Measurements from ENCODE around the gene HERC3. TPM values are rescaled to one million over a fixed set of nuclear protein-coding genes. Genes with fewer than 3 reads are reported as not detected.

The HERC3 gene
- total RNA-seq, 1 experiment from 2014 or later, result 17.3 TPM

GRCh38 chr4:88718098-88718497 lies 125.8 kb downstream of the HERC3 start:
- H3K4me3 Mint-ChIP-seq (ENCODE audit: low read depth, unreplicated experiment), result no peak overlapping the region
- intact Hi-C loops (cut with micrococcal nuclease; ENCODE audit: unreplicated experiment), result no loop called here
- DNase-seq, result no peak
- no peaks in the 10 kb centered on the region for H3K36me3 Mint-ChIP-seq (ENCODE audit: insufficient read depth, unreplicated experiment)
- CTCF ChIA-PET, result interaction anchor here (0.5 kb wide), 1 partner anchor 72 kb away, joined by 8 read pairs; no protein-coding TSS in a partner anchor
- H3K9me3 Mint-ChIP-seq (ENCODE audit: low read depth, unreplicated experiment), result peaks cover 5% of the 10 kb centered on the region
- no TSS peak for BruUV-seq (replicated peaks)
- H3K4me1 Mint-ChIP-seq (ENCODE audit: low read depth, unreplicated experiment), result no peaks in the 10 kb centered on the region
- no peak for TF ChIP-seq CTCF (IDR thresholded peaks at IDR 0.05; ENCODE audit: unreplicated experiment)
- H3K27me3 Mint-ChIP-seq (ENCODE audit: unreplicated experiment), result no peaks in the 10 kb centered on the region
- H3K27ac Mint-ChIP-seq (ENCODE audit: unreplicated experiment), result no peak overlapping the region

GRCh38 chr4:88719381-88719780 lies 127.1 kb downstream of the HERC3 start:
- DNase-seq, result no peak
- no peak for TF ChIP-seq CTCF (IDR thresholded peaks at IDR 0.05; ENCODE audit: unreplicated experiment)
- Mint-ChIP-seq H3K4me3 (ENCODE audit: low read depth, unreplicated experiment) (no peak overlapping the region), H3K27me3 (ENCODE audit: unreplicated experiment) (no peaks in the 10 kb centered on the region), H3K4me1 (ENCODE audit: low read depth, unreplicated experiment) (no peaks in the 10 kb centered on the region), H3K36me3 (ENCODE audit: insufficient read depth, unreplicated experiment) (no peaks in the 10 kb centered on the region), H3K27ac (ENCODE audit: unreplicated experiment) (no peak overlapping the region), H3K9me3 (ENCODE audit: low read depth, unreplicated experiment) (peaks cover 5% of the 10 kb centered on the region)
- no TSS peak for BruUV-seq (replicated peaks)
- CTCF ChIA-PET, result no interaction called here
- intact Hi-C loops (cut with micrococcal nuclease; ENCODE audit: unreplicated experiment), result no loop called here

GRCh38 chr4:88720451-88721428 lies 128.5 kb downstream of the HERC3 start:
- no peaks in the 10 kb centered on the region for H3K27me3 Mint-ChIP-seq (ENCODE audit: unreplicated experiment)
- TF ChIP-seq CTCF (IDR thresholded peaks at IDR 0.05; ENCODE audit: unreplicated experiment), result no peak
- H3K4me1 Mint-ChIP-seq (ENCODE audit: low read depth, unreplicated experiment), result no peaks in the 10 kb centered on the region
- no peak overlapping the region for H3K27ac Mint-ChIP-seq (ENCODE audit: unreplicated experiment)
- no peak overlapping the region for H3K4me3 Mint-ChIP-seq (ENCODE audit: low read depth, unreplicated experiment)
- peaks cover 5% of the 10 kb centered on the region for H3K9me3 Mint-ChIP-seq (ENCODE audit: low read depth, unreplicated experiment)
- no TSS peak for BruUV-seq (replicated peaks)
- intact Hi-C loops (cut with micrococcal nuclease; ENCODE audit: unreplicated experiment), result no loop called here
- H3K36me3 Mint-ChIP-seq (ENCODE audit: insufficient read depth, unreplicated experiment), result no peaks in the 10 kb centered on the region
- no peak for DNase-seq
- CTCF ChIA-PET, result no interaction called here

GRCh38 chr4:88722276-88722780 lies 130.0 kb downstream of the HERC3 start:
- CTCF ChIA-PET, result no interaction called here
- no TSS peak for BruUV-seq (replicated peaks)
- H3K36me3 Mint-ChIP-seq (ENCODE audit: insufficient read depth, unreplicated experiment), result peaks cover 6% of the 10 kb centered on the region

More at GRCh38 chr4:88722276-88722780, 130.0 kb downstream of the HERC3 start:
- Mint-ChIP-seq H3K4me3 (ENCODE audit: low read depth, unreplicated experiment) (no peak overlapping the region), H3K27ac (ENCODE audit: unreplicated experiment) (no peak overlapping the region), H3K27me3 (ENCODE audit: unreplicated experiment) (no peaks in the 10 kb centered on the region), H3K4me1 (ENCODE audit: low read depth, unreplicated experiment) (no peaks in the 10 kb centered on the region), H3K9me3 (ENCODE audit: low read depth, unreplicated experiment) (peaks cover 3% of the 10 kb centered on the region)
- intact Hi-C loops (cut with micrococcal nuclease; ENCODE audit: unreplicated experiment), result no loop called here
- TF ChIP-seq CTCF (IDR thresholded peaks at IDR 0.05; ENCODE audit: unreplicated experiment), result no peak
- DNase-seq, result no peak

Measured in Calu3 (cell line).